IgD-negative memory B cell (primary cell): ENCODE measurements around the gene INO80D. TPM values are rescaled to one million over a fixed set of nuclear protein-coding genes. Genes with fewer than 3 reads are reported as not detected.
"Not testable (repeated sequence)": the region's sequence is repeated elsewhere in the genome, so short reads cannot be mapped to it uniquely, and the experiment has no call there.

Experiments
- H3K27ac Mint-ChIP-seq, 3 donors: one replicate each; pipeline ENCODE4 v1.8.0; 2020 to 2022; ENCODE audit warnings: mild to moderate bottlenecking in 3 of 3, mixed read lengths in 3 of 3, moderate library complexity in 1 of 3
- H3K27me3 Mint-ChIP-seq: one replicate; pipeline ENCODE4 v1.8.0; 2021; ENCODE audit warnings: mixed read lengths
- H3K36me3 Mint-ChIP-seq: one replicate; pipeline ENCODE4 v1.8.0; 2020; ENCODE audit warnings: mild to moderate bottlenecking, mixed read lengths
- H3K4me1 Mint-ChIP-seq, 3 donors: one replicate each; pipeline ENCODE4 v1.8.0; 2020 to 2022; ENCODE audit warnings: mixed read lengths in 3 of 3, mild to moderate bottlenecking in 1 of 3
- H3K4me3 Mint-ChIP-seq, 4 donors: one replicate each; pipeline ENCODE4 v1.8.0; 2020 to 2022; ENCODE audit warnings: mild to moderate bottlenecking in 4 of 4, mixed read lengths in 4 of 4, moderate library complexity in 3 of 4
- H3K9me3 Mint-ChIP-seq, 3 donors: one replicate each; pipeline ENCODE4 v1.8.0; 2020 to 2021; ENCODE audit warnings: mixed read lengths in 3 of 3, mild to moderate bottlenecking in 1 of 3
- polyA plus RNA-seq: library from polyadenylated mRNA; unstranded; fragments of 300-500 nt; fragmentation: Illumina TruSeq; gene quantifications from one replicate; pipeline ENCODE4 v1.2.3, GENCODE V29; 2021

INO80D gene
- polyA plus RNA-seq, 1 donor from 2014 or later = 12.0 TPM

- peaks cover 5% of the 10 kb centered on the region for H3K36me3 Mint-ChIP-seq
- no peaks in the 10 kb centered on the region for H3K27me3 Mint-ChIP-seq
- H3K27ac Mint-ChIP-seq = no peak overlapping the region
- H3K4me3 Mint-ChIP-seq = no peak overlapping the region
- no peaks in the 10 kb centered on the region for H3K9me3 Mint-ChIP-seq
- H3K4me1 Mint-ChIP-seq = peaks cover 0 to 3% (median 0%) of the 10 kb centered on the region in 3 donors
Measured at GRCh38 chr2:206095536-206096332, 9.8 kb upstream of the INO80D start.

- Mint-ChIP-seq H3K4me3 (no peak overlapping the region), H3K9me3 (no peaks in the 10 kb centered on the region), H3K27ac (no peak overlapping the region), H3K27me3 (no peaks in the 10 kb centered on the region), H3K36me3 (peaks cover 5% of the 10 kb centered on the region), H3K4me1 (peaks cover 3 to 6% (median 3%) of the 10 kb centered on the region in 3 donors)
Measured at GRCh38 chr2:206092297-206092696, 6.3 kb upstream of the INO80D start.

DNA sequence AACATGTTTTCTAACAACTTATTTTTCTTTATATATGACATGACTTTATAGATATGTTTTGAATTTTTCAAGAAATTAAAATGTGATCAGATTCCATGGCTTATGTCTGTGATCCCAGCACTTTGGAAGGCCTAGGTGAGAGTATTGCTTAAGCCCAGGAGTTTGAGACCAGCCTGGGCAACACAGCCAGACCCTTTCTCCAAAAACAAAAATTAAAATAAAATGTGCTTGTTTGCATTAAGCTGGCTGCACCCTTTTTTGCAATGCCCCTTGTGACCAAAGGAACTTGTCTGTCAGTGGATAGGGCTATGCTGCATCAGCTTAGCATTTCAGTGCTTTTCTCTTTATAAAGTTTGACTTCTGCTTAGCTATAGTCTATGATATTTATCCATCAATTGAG lies 2.3 kb upstream of the INO80D start:
- no peak overlapping the region for H3K4me3 Mint-ChIP-seq
- H3K27me3 Mint-ChIP-seq = no peaks in the 10 kb centered on the region
- peaks cover 6% of the 10 kb centered on the region for H3K36me3 Mint-ChIP-seq
- no peaks in the 10 kb centered on the region for H3K9me3 Mint-ChIP-seq
- H3K27ac Mint-ChIP-seq = no peak overlapping the region
- H3K4me1 Mint-ChIP-seq = peaks cover 17 to 31% (median 22%) of the 10 kb centered on the region in 3 donors

GRCh38 chr2:206086716-206087350 lies 859 bp upstream of the INO80D start:
- Mint-ChIP-seq H3K27ac (peak overlapping the region; percentile 93 to 100 (median 99)), H3K9me3 (no peaks in the 10 kb centered on the region), H3K27me3 (no peaks in the 10 kb centered on the region), H3K36me3 (peaks cover 1% of the 10 kb centered on the region), H3K4me1 (peaks cover 21 to 32% (median 27%) of the 10 kb centered on the region in 3 donors), H3K4me3 (peak overlapping the region; percentile 90 to 100 (median 98))

GRCh38 chr2:206084870-206085741 lies 868 bp downstream of the INO80D start:
- peaks cover 31 to 41% (median 36%) of the 10 kb centered on the region in 3 donors for H3K4me1 Mint-ChIP-seq

DNA sequence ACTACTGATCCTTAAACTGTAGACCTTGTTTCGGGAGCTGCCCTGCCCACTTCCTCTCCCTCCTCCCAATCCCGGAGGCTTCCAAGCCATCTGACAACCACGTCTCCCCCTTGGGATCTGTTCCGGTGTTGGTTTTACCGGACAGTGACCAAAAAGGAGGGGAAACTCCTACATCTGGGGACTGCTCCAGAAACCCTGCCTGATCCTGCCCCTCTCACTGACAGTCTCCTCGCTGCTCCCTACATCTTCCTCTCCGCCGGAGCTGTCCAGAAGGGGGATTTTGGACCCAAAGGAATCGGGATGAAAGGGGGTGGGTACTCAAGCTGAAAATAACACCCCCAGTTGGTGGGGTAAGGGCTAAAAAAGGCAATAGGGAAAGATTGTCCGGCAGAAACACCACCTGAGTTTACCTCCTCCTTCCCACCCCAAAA lies 1.5 kb downstream of the INO80D start:
- peak overlapping the region; percentile 96 to 99 (median 99) for H3K27ac Mint-ChIP-seq
- H3K9me3 Mint-ChIP-seq = no peaks in the 10 kb centered on the region
- peaks cover 1% of the 10 kb centered on the region for H3K36me3 Mint-ChIP-seq
- no peaks in the 10 kb centered on the region for H3K27me3 Mint-ChIP-seq
- peak overlapping the region; percentile 93 to 97 (median 94) for H3K4me3 Mint-ChIP-seq
- peaks cover 35 to 47% (median 43%) of the 10 kb centered on the region in 3 donors for H3K4me1 Mint-ChIP-seq

More at GRCh38 chr2:206084870-206085741, 868 bp downstream of the INO80D start:
- H3K36me3 Mint-ChIP-seq = peaks cover 1% of the 10 kb centered on the region
- H3K4me3 Mint-ChIP-seq = peak overlapping the region; percentile 93 to 99 (median 98)
- H3K27ac Mint-ChIP-seq = peak overlapping the region; percentile 96 to 100 (median 99)
- no peaks in the 10 kb centered on the region for H3K27me3 Mint-ChIP-seq
- H3K9me3 Mint-ChIP-seq = no peaks in the 10 kb centered on the region

GRCh38 chr2:206083602-206084438 lies 2.2 kb downstream of the INO80D start:
- H3K9me3 Mint-ChIP-seq = no peaks in the 10 kb centered on the region
- H3K36me3 Mint-ChIP-seq = peaks cover 1% of the 10 kb centered on the region
- H3K27me3 Mint-ChIP-seq = no peaks in the 10 kb centered on the region
- H3K4me3 Mint-ChIP-seq = peak overlapping the region; percentile 93 to 97 (median 94)
- peaks cover 35 to 46% (median 45%) of the 10 kb centered on the region in 3 donors for H3K4me1 Mint-ChIP-seq
- H3K27ac Mint-ChIP-seq = peak overlapping the region; percentile 96 to 99 (median 99)

GRCh38 chr2:206082298-206082843 lies 3.6 kb downstream of the INO80D start:
- H3K27me3 Mint-ChIP-seq = no peaks in the 10 kb centered on the region
- peaks cover 41 to 48% (median 48%) of the 10 kb centered on the region in 3 donors for H3K4me1 Mint-ChIP-seq
- no peaks in the 10 kb centered on the region for H3K9me3 Mint-ChIP-seq
- peak overlapping the region in 2 of 4 donors; percentile 25 to 67 for H3K4me3 Mint-ChIP-seq
- H3K27ac Mint-ChIP-seq = peak overlapping the region in 1 of 3 donors; percentile 72
- H3K36me3 Mint-ChIP-seq = peaks cover 1% of the 10 kb centered on the region

GRCh38 chr2:206080927-206081326 lies 5.0 kb downstream of the INO80D start:
- H3K27me3 Mint-ChIP-seq = no peaks in the 10 kb centered on the region
- peaks cover 1% of the 10 kb centered on the region for H3K36me3 Mint-ChIP-seq
- H3K27ac Mint-ChIP-seq = peak overlapping the region in 1 of 3 donors; percentile 72
- H3K4me3 Mint-ChIP-seq = peak overlapping the region in 1 of 4 donors; percentile 67
- no peaks in the 10 kb centered on the region for H3K9me3 Mint-ChIP-seq
- peaks cover 37 to 43% (median 38%) of the 10 kb centered on the region in 3 donors for H3K4me1 Mint-ChIP-seq

DNA sequence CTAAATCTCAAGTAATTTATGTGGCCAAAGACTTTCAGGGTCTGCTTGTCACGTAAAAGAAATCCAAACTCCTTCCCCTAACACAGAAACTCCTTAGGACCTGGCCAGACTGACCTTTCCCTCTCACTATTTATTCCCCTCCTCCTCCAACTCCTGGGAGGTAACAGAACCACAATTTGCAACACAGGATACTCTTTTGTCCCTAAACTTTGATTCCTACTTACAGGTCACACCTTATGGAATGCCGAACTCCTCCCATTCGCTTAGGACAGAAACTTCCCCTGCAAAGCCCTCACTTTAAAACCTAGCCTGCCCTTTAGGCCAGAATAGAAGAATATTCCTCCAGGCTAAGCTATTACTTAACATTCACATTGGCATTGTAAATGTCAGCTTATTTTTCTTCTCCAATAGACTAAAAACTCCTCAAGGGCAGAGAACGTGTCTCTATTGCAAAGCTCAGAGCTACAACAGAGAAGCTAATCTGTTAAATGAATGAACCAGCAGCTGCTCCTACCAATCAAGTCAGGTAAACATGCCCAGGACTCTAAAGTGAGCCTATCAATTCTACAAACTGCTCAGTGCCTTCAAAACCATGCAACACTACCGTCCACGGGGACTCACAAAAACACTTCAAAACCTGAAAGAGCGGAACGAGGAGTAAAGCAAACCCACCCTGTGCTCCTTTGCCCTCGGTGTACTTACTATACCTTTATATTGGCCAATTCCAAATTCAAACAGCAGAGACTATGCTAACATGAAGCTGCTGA lies 6.1 kb downstream of the INO80D start:
- Mint-ChIP-seq H3K4me3 (peak overlapping the region in 1 of 4 donors; percentile 70), H3K27me3 (no peaks in the 10 kb centered on the region), H3K36me3 (no peaks in the 10 kb centered on the region), H3K9me3 (no peaks in the 10 kb centered on the region), H3K4me1 (peaks cover 39 to 46% (median 41%) of the 10 kb centered on the region in 3 donors), H3K27ac (peak overlapping the region in 2 of 3 donors; percentile 19 to 62)

GRCh38 chr2:206077879-206078278 lies 8.1 kb downstream of the INO80D start:
- H3K27me3 Mint-ChIP-seq, H3K9me3 Mint-ChIP-seq, H3K36me3 Mint-ChIP-seq, H3K4me3 Mint-ChIP-seq: not testable (repeated sequence)
- Mint-ChIP-seq H3K4me1 (peaks cover 31 to 39% (median 36%) of the 10 kb centered on the region in 3 donors), H3K27ac (peak overlapping the region in 1 of 3 donors; percentile 51)

DNA sequence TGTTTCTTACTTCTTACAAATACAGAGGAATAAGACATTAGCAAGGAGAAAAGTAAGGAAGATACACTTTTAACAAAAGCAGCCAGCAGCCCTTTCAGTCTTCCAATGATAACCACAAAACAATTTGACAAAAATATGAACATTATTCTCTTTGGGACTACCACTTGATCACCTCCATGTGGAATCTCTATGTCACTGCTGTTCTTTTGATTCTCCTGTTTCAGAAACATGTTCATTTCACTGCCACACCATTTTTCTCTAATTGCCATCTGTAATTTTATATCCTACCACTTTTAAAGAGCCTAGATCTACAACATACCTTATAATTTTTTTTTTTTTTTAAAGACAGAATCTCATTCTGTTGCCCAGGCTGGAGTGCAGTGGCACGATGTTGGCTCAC lies 10.9 kb downstream of the INO80D start:
- H3K4me1 Mint-ChIP-seq = peaks cover 25 to 34% (median 31%) of the 10 kb centered on the region in 3 donors
- H3K4me3 Mint-ChIP-seq = no peak overlapping the region
- no peak overlapping the region for H3K27ac Mint-ChIP-seq
- no peaks in the 10 kb centered on the region for H3K27me3 Mint-ChIP-seq
- no peaks in the 10 kb centered on the region for H3K36me3 Mint-ChIP-seq
- H3K9me3 Mint-ChIP-seq = no peaks in the 10 kb centered on the region

DNA sequence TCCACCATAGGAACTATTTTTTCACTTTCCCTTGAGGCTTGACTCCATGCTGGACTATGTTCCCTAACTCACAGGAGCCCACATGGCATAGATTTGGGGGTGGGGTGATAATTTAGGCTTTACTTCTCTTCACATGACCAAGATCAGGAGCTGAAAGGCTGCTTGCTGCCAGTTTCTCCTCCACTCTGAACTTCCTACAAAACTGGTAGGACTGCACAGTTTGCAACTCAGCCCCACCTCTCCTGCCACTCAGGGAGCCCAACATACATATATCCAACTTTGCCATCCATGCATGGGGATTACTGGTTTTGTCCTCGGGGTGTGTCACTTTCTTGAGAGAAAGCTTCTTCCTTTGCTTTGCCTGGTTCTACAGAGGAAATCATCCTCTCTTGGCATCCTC lies 14.2 kb downstream of the INO80D start:
- Mint-ChIP-seq H3K27ac (peak overlapping the region in 1 of 3 donors; percentile 41), H3K36me3 (peaks cover 3% of the 10 kb centered on the region), H3K9me3 (no peaks in the 10 kb centered on the region), H3K4me3 (no peak overlapping the region), H3K4me1 (peaks cover 16 to 23% (median 21%) of the 10 kb centered on the region in 3 donors), H3K27me3 (no peaks in the 10 kb centered on the region)
